ENCODE measurements around the gene PRLR. TPM values are rescaled to one million over a fixed set of nuclear protein-coding genes. Genes with fewer than 3 reads are reported as not detected.

The PRLR gene
- total RNA-seq = 3.8 TPM

DNA sequence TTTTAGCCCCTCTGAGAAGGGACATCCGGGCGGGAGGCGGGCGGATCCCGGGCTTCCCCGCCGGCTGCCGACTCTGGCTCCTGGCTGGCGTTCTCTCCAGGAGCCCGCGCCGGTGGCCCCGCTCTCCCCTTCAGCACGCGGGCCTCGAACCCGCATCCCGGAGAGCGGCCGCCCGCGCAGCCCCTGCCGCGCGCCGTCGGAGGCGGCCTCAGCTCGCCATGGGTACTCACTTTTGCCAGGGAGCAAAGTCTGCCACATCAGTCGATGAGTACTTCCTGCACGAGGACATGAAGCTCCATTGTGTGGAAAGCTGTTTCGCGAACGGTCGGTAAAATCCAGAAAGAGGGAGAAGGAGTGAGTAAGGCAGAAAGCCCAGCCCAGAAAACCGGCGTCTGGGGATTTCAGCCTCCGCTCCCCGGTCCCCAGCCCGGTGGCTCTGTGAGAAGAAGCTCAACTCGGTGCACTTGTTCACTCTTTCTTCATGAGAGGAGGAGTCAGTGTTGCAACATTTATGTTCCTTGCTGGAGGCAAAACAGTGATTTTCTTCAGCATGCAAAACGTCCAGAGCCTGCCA lies at the start of gene PRLR:
Gene PRLR, minus strand, starts transcription at position 450 of the 574 bp plus-strand sequence. CDS start 140,867 bp downstream, outside the sequence.

DNA sequence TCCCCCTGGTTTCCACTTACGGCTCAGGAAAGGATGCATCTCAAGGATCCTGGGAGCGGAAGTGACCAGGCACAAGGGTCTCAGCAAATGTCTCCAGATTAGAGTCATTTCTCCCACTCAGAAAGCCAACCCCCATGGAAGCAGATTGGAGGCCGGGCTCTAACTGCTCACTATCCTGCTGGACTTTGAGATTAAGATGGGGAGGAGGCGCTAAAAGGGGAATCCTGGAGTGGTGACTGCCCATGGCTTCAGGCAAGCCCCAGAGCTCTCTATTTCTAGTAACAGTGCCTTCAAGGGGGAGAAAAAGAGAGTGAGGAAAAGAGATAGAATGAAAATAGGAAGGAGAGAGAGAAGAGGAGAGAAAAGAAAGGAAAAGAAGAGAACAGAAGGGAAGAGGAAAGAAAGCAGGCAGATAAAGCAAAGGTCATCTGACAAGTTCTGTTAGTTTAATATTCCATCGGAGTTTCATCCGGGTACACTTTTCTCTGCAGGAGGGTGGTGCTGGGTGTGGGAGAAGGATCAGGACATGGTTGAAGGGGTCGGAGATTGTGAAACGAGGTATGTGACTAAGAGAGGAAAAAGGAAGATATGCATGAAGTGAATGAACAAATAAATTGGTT lies 182.4 kb downstream of the PRLR start, which contains the start of gene AGXT2:
Gene AGXT2, minus strand, starts transcription at position 165 of the 620 bp plus-strand sequence. Its CDS starts 57 bp downstream, at position 108.

Other genes with a start within 250 kb of the PRLR start
- not detected for gene AGXT2, start 182.5 kb downstream of the PRLR start, total RNA-seq

Measured in parietal lobe (tissue), 1 donor.